HG03280 (cell line): ENCODE measurements around the gene APLN.

Experiments
- ATAC-seq: cut with Tn5 transposase; IDR thresholded peaks from one replicate; pipeline ENCODE4 v1.9.1; 2021; ENCODE audit warnings: mild to moderate bottlenecking, moderate library complexity; ENCODE audit not compliant: unreplicated experiment

APLN gene

DNA sequence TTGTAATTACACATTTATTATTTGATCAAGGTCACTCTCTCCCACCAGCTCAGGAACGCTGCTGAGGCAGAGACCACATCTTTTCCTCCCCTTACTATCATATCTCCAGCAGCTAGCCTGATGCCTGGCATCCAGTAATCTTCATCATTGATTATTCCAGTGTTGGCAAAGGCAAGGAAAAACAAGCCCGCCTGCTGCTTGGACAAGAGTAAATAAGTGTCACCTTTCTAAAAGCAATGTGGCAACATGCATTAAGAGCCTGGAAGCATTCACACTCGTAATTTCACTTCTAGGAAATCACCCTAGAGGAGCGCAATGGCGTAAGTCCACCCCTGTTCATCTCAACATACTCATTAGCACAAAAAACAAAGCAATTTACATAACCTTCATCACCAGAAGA is 54.8 kb downstream of the APLN start:
- ATAC-seq: no peak

DNA sequence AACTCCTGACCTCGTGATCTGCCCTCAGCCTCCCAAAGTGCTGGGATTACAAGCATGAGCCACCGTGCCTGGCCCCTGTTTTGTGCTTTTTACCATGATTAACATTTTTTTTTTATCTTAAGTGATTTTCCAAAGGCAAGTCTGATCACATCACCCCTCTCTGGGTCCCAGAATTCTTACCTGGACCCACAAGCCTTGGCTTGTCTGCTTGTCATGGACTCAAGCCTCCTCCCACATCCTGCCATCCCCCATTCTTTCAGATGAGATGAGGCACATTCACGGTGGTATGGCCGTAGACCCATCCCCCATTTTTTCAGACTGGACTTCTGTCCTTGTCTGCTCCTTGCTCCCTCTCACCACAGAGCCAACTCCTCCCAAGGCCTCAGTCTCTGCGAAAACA is 55.3 kb downstream of the APLN start:
- ATAC-seq: no peak

DNA sequence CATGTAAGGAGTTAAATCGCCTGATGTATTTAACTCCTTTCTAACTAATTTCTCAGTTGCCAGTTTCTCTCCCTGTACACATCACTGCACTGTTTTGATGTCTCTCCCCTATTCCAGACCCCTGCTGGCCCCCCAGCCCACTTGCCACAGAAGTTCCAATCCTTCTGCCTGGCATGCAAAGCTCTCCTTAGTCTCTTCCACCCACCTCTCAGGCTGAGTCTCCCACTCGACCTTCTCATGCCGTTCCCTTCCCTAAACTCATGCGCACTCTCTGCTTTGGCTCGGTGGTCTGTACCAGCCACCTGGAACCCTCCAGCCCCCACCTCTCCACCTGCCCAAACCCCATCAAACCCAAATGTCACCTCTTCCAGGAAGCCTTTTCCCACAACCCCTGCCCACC is 56.9 kb downstream of the APLN start:
- no peak for ATAC-seq

DNA sequence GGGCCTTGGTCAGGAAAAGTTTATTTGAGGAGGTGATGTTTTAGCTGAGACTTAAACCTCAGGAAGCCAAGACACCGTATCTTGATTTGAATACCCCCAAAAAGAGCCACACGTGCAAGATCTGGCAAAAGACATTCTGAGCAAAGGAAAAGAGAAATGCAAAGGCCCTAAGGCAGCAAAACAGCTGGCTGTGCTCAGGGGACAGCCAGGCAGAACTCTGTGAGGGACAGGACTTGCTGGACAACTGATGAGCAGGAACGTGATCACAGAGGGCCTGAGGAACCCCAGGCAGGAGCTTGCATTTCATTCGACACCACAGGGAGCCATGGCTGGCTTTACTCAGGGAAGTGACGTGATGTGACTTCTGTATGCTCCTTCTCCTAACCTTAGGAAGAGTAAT is 58.7 kb downstream of the APLN start:
- no peak for ATAC-seq
